Stimulated activated CD4-positive, alpha-beta T cell treated with anti-CD3 and anti-CD28 coated beads, Interleukin-4, amount 100 ng/mL, for 4 hours (primary cell): ENCODE results near the gene KCTD18.

Experiments
- DNase-seq, 2 experiments: peaks; one replicate each; pipeline ENCODE4 v3.0.0-alpha.2; 2020

The KCTD18 gene

GRCh38 chr2:200509612-200510433, at the start of gene KCTD18:
KCTD18 (minus strand) TSS chr2:200510068; CDS start chr2:200507016, 3,052 bp downstream.
- peak; percentile 88 to 91 for DNase-seq

- no peak for DNase-seq
These were observed 30.9 kb upstream of the KCTD18 start for GRCh38 chr2:200540793-200541192.

- no peak for DNase-seq
These were observed 28.3 kb upstream of the KCTD18 start for GRCh38 chr2:200538139-200538538.

- DNase-seq = no peak
These were observed 24.7 kb upstream of the KCTD18 start for GRCh38 chr2:200534572-200534971.

GRCh38 chr2:200533754-200534153, 23.9 kb upstream of the KCTD18 start:
- no peak for DNase-seq

- DNase-seq = no peak
These were observed 18.4 kb upstream of the KCTD18 start for GRCh38 chr2:200528228-200528627.

- peak; percentile 92 to 95 for DNase-seq
These were observed 16.2 kb upstream of the KCTD18 start, which contains the start of gene SGO2 for GRCh38 chr2:200525882-200526651. SGO2 (plus strand) TSS chr2:200526207; CDS start chr2:200532976, 6,769 bp downstream.

GRCh38 chr2:200525551-200525881, 15.6 kb upstream of the KCTD18 start:
- no peak for DNase-seq

- DNase-seq = no peak
These were observed 15.2 kb upstream of the KCTD18 start for GRCh38 chr2:200525066-200525465.

- DNase-seq = no peak
These were observed 13.7 kb upstream of the KCTD18 start for GRCh38 chr2:200523604-200524003.

GRCh38 chr2:200523158-200523557, 13.3 kb upstream of the KCTD18 start:
- no peak for DNase-seq

GRCh38 chr2:200515155-200515554, 5.3 kb upstream of the KCTD18 start:
- DNase-seq = no peak

GRCh38 chr2:200509235-200509611, 645 bp downstream of the KCTD18 start:
- DNase-seq = no peak

- DNase-seq = no peak
These were observed 2.7 kb downstream of the KCTD18 start for GRCh38 chr2:200507179-200507578.

GRCh38 chr2:200506679-200507078, 3.2 kb downstream of the KCTD18 start:
- DNase-seq = no peak

- no peak for DNase-seq
These were observed 7.7 kb downstream of the KCTD18 start for GRCh38 chr2:200502196-200502595.

GRCh38 chr2:200498402-200499162, 11.3 kb downstream of the KCTD18 start:
- no peak for DNase-seq

GRCh38 chr2:200496696-200497095, 13.2 kb downstream of the KCTD18 start:
- no peak for DNase-seq

- DNase-seq = no peak
These were observed 15.8 kb downstream of the KCTD18 start for GRCh38 chr2:200494048-200494447.

- no peak for DNase-seq
These were observed 17.2 kb downstream of the KCTD18 start for GRCh38 chr2:200492656-200493055.

GRCh38 chr2:200490001-200490400, 19.9 kb downstream of the KCTD18 start:
- no peak for DNase-seq

- DNase-seq = no peak
These were observed 21.7 kb downstream of the KCTD18 start for GRCh38 chr2:200488169-200488568.

GRCh38 chr2:200486529-200486928, 23.3 kb downstream of the KCTD18 start:
- no peak for DNase-seq
